ENCODE data around the gene BICD1.

Gene BICD1

GRCh38 chr12:32344047-32344446, 237.4 kb downstream of the BICD1 start:
- Histone ChIP-seq H3K4me3 (ENCODE audit: low read length) (no peak overlapping the region), H3K9ac (ENCODE audit: low read depth, low read length) (no peak overlapping the region), H3K27ac (ENCODE audit: low read depth, low read length) (no peak overlapping the region), H3K36me3 (ENCODE audit: insufficient read depth, low read length) (peaks cover 45% of the 10 kb centered on the region), H3K4me1 (ENCODE audit: insufficient read depth, low read length) (no peaks in the 10 kb centered on the region), H3K9me3 (ENCODE audit: insufficient read depth, low read depth, low read length) (no peaks in the 10 kb centered on the region), H3K27me3 (ENCODE audit: insufficient read depth, low read length) (no peaks in the 10 kb centered on the region)
- WGBS = 83% methylated on average over 7 of the region's 7 CpGs

GRCh38 chr12:32353540-32353939, 246.9 kb downstream of the BICD1 start:
- H3K4me3 ChIP-seq (ENCODE audit: low read length) = no peak overlapping the region
- no peaks in the 10 kb centered on the region for H3K4me1 ChIP-seq (ENCODE audit: insufficient read depth, low read length)
- H3K9ac ChIP-seq (ENCODE audit: low read depth, low read length) = no peak overlapping the region
- peaks cover 20% of the 10 kb centered on the region for H3K36me3 ChIP-seq (ENCODE audit: insufficient read depth, low read length)
- H3K27me3 ChIP-seq (ENCODE audit: insufficient read depth, low read length) = no peaks in the 10 kb centered on the region
- no peak overlapping the region for H3K27ac ChIP-seq (ENCODE audit: low read depth, low read length)
- 100% methylated on average over 1 of the region's 1 CpG for WGBS
- no peaks in the 10 kb centered on the region for H3K9me3 ChIP-seq (ENCODE audit: insufficient read depth, low read depth, low read length)

GRCh38 chr12:32357601-32358249, 251.1 kb downstream of the BICD1 start:
- Histone ChIP-seq H3K4me3 (ENCODE audit: low read length) (no peak overlapping the region), H3K36me3 (ENCODE audit: insufficient read depth, low read length) (peaks cover 14% of the 10 kb centered on the region; the same call in 1 of the 2 replicates), H3K9ac (ENCODE audit: low read depth, low read length) (no peak overlapping the region), H3K27me3 (ENCODE audit: insufficient read depth, low read length) (no peaks in the 10 kb centered on the region), H3K4me1 (ENCODE audit: insufficient read depth, low read length) (peaks cover 5% of the 10 kb centered on the region), H3K27ac (ENCODE audit: low read depth, low read length) (no peak overlapping the region), H3K9me3 (ENCODE audit: insufficient read depth, low read depth, low read length) (no peaks in the 10 kb centered on the region)
- 98% methylated on average over 8 of the region's 8 CpGs for WGBS

- Histone ChIP-seq H3K4me3 (ENCODE audit: low read length) (no peak overlapping the region), H3K4me1 (ENCODE audit: insufficient read depth, low read length) (peaks cover 18% of the 10 kb centered on the region), H3K27me3 (ENCODE audit: insufficient read depth, low read length) (no peaks in the 10 kb centered on the region), H3K36me3 (ENCODE audit: insufficient read depth, low read length) (peaks cover 2% of the 10 kb centered on the region; the same call in 1 of the 2 replicates), H3K27ac (ENCODE audit: low read depth, low read length) (no peak overlapping the region), H3K9ac (ENCODE audit: low read depth, low read length) (no peak overlapping the region), H3K9me3 (ENCODE audit: insufficient read depth, low read depth, low read length) (no peaks in the 10 kb centered on the region)
- WGBS = 95% methylated on average over 6 of the region's 6 CpGs
Measured at GRCh38 chr12:32360956-32361355, 254.3 kb downstream of the BICD1 start.

GRCh38 chr12:32362892-32363291, 256.2 kb downstream of the BICD1 start:
- Histone ChIP-seq H3K9ac (ENCODE audit: low read depth, low read length) (no peak overlapping the region), H3K36me3 (ENCODE audit: insufficient read depth, low read length) (peaks cover 4% of the 10 kb centered on the region; the same call in 1 of the 2 replicates), H3K4me1 (ENCODE audit: insufficient read depth, low read length) (peaks cover 19% of the 10 kb centered on the region), H3K27ac (ENCODE audit: low read depth, low read length) (no peak overlapping the region), H3K27me3 (ENCODE audit: insufficient read depth, low read length) (no peaks in the 10 kb centered on the region), H3K4me3 (ENCODE audit: low read length) (no peak overlapping the region), H3K9me3 (ENCODE audit: insufficient read depth, low read depth, low read length) (no peaks in the 10 kb centered on the region)
- WGBS = 92% methylated on average over 2 of the region's 3 CpGs

- no peak overlapping the region; the same call in 1 of the 2 replicates for H3K27ac ChIP-seq (ENCODE audit: low read depth, low read length)
- H3K9me3 ChIP-seq (ENCODE audit: insufficient read depth, low read depth, low read length) = no peaks in the 10 kb centered on the region
- H3K36me3 ChIP-seq (ENCODE audit: insufficient read depth, low read length) = peaks cover 5% of the 10 kb centered on the region; the same call in 1 of the 2 replicates
- H3K4me3 ChIP-seq (ENCODE audit: low read length) = no peak overlapping the region
- peaks cover 19% of the 10 kb centered on the region for H3K4me1 ChIP-seq (ENCODE audit: insufficient read depth, low read length)
- H3K9ac ChIP-seq (ENCODE audit: low read depth, low read length) = no peak overlapping the region
- H3K27me3 ChIP-seq (ENCODE audit: insufficient read depth, low read length) = no peaks in the 10 kb centered on the region
- 53% methylated on average over 4 of the region's 5 CpGs for WGBS
Measured at GRCh38 chr12:32365473-32366064, 258.9 kb downstream of the BICD1 start.

GRCh38 chr12:32366714-32367113, 260.1 kb downstream of the BICD1 start:
- no peaks in the 10 kb centered on the region for H3K27me3 ChIP-seq (ENCODE audit: insufficient read depth, low read length)
- no peak overlapping the region for H3K4me3 ChIP-seq (ENCODE audit: low read length)
- H3K4me1 ChIP-seq (ENCODE audit: insufficient read depth, low read length) = peaks cover 19% of the 10 kb centered on the region
- H3K36me3 ChIP-seq (ENCODE audit: insufficient read depth, low read length) = peaks cover 5% of the 10 kb centered on the region; the same call in 1 of the 2 replicates
- H3K9ac ChIP-seq (ENCODE audit: low read depth, low read length) = no peak overlapping the region
- WGBS = 100% methylated on average over 1 of the region's 1 CpG
- no peak overlapping the region for H3K27ac ChIP-seq (ENCODE audit: low read depth, low read length)
- H3K9me3 ChIP-seq (ENCODE audit: insufficient read depth, low read depth, low read length) = no peaks in the 10 kb centered on the region

- H3K4me3 ChIP-seq (ENCODE audit: low read length) = no peak overlapping the region
- no peaks in the 10 kb centered on the region for H3K9me3 ChIP-seq (ENCODE audit: insufficient read depth, low read depth, low read length)
- no peak overlapping the region for H3K27ac ChIP-seq (ENCODE audit: low read depth, low read length)
- H3K4me1 ChIP-seq (ENCODE audit: insufficient read depth, low read length) = peaks cover 17% of the 10 kb centered on the region
- peaks cover 5% of the 10 kb centered on the region; the same call in 1 of the 2 replicates for H3K36me3 ChIP-seq (ENCODE audit: insufficient read depth, low read length)
- no peaks in the 10 kb centered on the region for H3K27me3 ChIP-seq (ENCODE audit: insufficient read depth, low read length)
- WGBS = 97% methylated on average over 3 of the region's 4 CpGs
- no peak overlapping the region for H3K9ac ChIP-seq (ENCODE audit: low read depth, low read length)
Measured at GRCh38 chr12:32367381-32367780, 260.7 kb downstream of the BICD1 start.

GRCh38 chr12:32369202-32369601, 262.6 kb downstream of the BICD1 start:
- H3K27me3 ChIP-seq (ENCODE audit: insufficient read depth, low read length) = no peaks in the 10 kb centered on the region
- H3K27ac ChIP-seq (ENCODE audit: low read depth, low read length) = no peak overlapping the region
- H3K36me3 ChIP-seq (ENCODE audit: insufficient read depth, low read length) = peaks cover 5% of the 10 kb centered on the region; the same call in 1 of the 2 replicates
- peaks cover 9% of the 10 kb centered on the region for H3K4me1 ChIP-seq (ENCODE audit: insufficient read depth, low read length)
- no peak overlapping the region for H3K4me3 ChIP-seq (ENCODE audit: low read length)
- H3K9me3 ChIP-seq (ENCODE audit: insufficient read depth, low read depth, low read length) = no peaks in the 10 kb centered on the region
- 96% methylated on average over 4 of the region's 4 CpGs for WGBS
- no peak overlapping the region for H3K9ac ChIP-seq (ENCODE audit: low read depth, low read length)

- Histone ChIP-seq H3K9me3 (ENCODE audit: insufficient read depth, low read depth, low read length) (no peaks in the 10 kb centered on the region), H3K4me3 (ENCODE audit: low read length) (no peak overlapping the region), H3K27ac (ENCODE audit: low read depth, low read length) (no peak overlapping the region), H3K36me3 (ENCODE audit: insufficient read depth, low read length) (no peaks in the 10 kb centered on the region), H3K9ac (ENCODE audit: low read depth, low read length) (no peak overlapping the region), H3K4me1 (ENCODE audit: insufficient read depth, low read length) (peaks cover 13% of the 10 kb centered on the region), H3K27me3 (ENCODE audit: insufficient read depth, low read length) (no peaks in the 10 kb centered on the region)
- WGBS = 88% methylated on average over 12 of the region's 12 CpGs
Measured at GRCh38 chr12:32377344-32378055, 270.9 kb downstream of the BICD1 start.

GRCh38 chr12:32379213-32379612, 272.6 kb downstream of the BICD1 start:
- no peak overlapping the region for H3K4me3 ChIP-seq (ENCODE audit: low read length)
- no peak overlapping the region for H3K27ac ChIP-seq (ENCODE audit: low read depth, low read length)
- 94% methylated on average over 10 of the region's 10 CpGs for WGBS
- H3K36me3 ChIP-seq (ENCODE audit: insufficient read depth, low read length) = no peaks in the 10 kb centered on the region
- H3K9me3 ChIP-seq (ENCODE audit: insufficient read depth, low read depth, low read length) = no peaks in the 10 kb centered on the region
- no peak overlapping the region for H3K9ac ChIP-seq (ENCODE audit: low read depth, low read length)
- H3K27me3 ChIP-seq (ENCODE audit: insufficient read depth, low read length) = no peaks in the 10 kb centered on the region
- peaks cover 13% of the 10 kb centered on the region for H3K4me1 ChIP-seq (ENCODE audit: insufficient read depth, low read length)
